ENCODE measurements around the gene ABCC8. TPM values are rescaled to one million over a fixed set of nuclear protein-coding genes. Genes with fewer than 3 reads are reported as not detected.

The ABCC8 gene
- total RNA-seq, 2 donors from 2014 or later = 0.55 TPM; not detected in 1

DNA sequence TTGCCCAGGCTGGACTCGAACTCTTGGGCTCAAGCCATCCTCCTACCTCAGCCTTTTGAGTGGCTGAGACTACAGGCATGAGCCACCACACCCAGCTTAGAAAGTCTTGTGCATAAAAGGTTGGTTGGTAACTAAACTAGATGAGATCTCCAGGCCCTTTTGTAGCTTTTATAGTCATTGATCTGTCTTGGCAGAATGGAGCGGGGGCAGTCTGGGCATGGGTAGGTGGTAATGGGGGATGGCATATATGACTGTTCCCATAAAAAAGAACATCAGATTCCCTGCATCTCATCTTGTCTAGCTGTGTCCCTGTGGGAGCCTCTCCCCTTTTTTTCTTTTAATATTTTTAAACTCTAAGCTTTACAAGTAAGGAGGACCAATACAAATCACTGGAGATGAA is 30.2 kb downstream of the ABCC8 start:
- no peak for DNase-seq
- Histone ChIP-seq H3K27me3 (ENCODE audit: control insufficient read depth, insufficient read depth, low read length, poor library complexity, severe bottlenecking) (no peaks in the 10 kb centered on the region), H3K4me1 (ENCODE audit: control insufficient read depth, insufficient read depth, low read length) (no peaks in the 10 kb centered on the region), H3K4me3 (ENCODE audit: low read length) (no peak overlapping the region), H3K9ac (ENCODE audit: extremely low read depth, low read length, poor library complexity, severe bottlenecking) (no peak overlapping the region), H3K36me3 (ENCODE audit: control insufficient read depth, insufficient read depth, low read length) (no peaks in the 10 kb centered on the region), H3K9me3 (ENCODE audit: control insufficient read depth, low read length) (peaks cover under 1% of the 10 kb centered on the region), H3K27ac (ENCODE audit: low read depth, low read length) (no peak overlapping the region)
- Mint-ChIP-seq H3K27ac (no peak overlapping the region), H3K27me3 (ENCODE audit: insufficient read depth) (peaks cover 44% of the 10 kb centered on the region), H3K4me3 (no peak overlapping the region), H3K9me3 (no peaks in the 10 kb centered on the region), H3K36me3 (ENCODE audit: low read depth) (no peaks in the 10 kb centered on the region), H3K4me1 (no peaks in the 10 kb centered on the region)
- 79% methylated on average over 1 of the region's 2 CpGs; no CpG with 5 or more reads in 1 of the 2 experiments for WGBS, 2 experiments (ENCODE audit: insufficient coverage in 1 of 2, insufficient read length in 1 of 2)
- TF ChIP-seq, protein P1, sequence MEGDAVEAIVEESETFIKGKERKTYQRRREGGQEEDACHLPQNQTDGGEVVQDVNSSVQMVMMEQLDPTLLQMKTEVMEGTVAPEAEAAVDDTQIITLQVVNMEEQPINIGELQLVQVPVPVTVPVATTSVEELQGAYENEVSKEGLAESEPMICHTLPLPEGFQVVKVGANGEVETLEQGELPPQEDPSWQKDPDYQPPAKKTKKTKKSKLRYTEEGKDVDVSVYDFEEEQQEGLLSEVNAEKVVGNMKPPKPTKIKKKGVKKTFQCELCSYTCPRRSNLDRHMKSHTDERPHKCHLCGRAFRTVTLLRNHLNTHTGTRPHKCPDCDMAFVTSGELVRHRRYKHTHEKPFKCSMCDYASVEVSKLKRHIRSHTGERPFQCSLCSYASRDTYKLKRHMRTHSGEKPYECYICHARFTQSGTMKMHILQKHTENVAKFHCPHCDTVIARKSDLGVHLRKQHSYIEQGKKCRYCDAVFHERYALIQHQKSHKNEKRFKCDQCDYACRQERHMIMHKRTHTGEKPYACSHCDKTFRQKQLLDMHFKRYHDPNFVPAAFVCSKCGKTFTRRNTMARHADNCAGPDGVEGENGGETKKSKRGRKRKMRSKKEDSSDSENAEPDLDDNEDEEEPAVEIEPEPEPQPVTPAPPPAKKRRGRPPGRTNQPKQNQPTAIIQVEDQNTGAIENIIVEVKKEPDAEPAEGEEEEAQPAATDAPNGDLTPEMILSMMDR (conservative IDR thresholded peaks at IDR 0.05) = no peak

DNA sequence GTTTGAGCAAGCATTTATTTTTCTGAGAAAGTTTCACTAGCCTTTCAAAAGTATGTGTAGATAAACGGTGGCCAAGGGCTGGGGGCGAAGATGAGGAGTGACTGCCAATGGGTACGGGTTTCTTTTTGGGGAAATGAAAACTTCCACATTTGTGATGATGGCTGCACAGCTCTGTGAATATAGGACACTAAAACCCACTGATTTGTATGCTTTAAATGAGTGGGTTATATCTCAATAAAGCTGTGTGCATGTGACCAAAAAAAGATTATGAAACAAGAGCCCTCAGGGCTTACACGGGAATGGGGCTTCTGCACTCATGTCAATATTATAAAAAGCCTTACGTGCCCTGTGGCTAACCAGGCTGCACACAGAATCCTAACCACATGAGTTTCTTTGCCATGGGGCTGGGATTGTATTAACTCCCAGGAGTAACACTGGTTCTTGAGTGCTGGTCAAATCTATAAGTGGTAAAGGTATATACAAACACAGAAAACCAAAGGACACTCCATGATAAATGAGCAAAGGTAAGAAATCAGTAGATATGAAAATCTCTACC is 31.3 kb downstream of the ABCC8 start:
- Mint-ChIP-seq H3K9me3 (peaks cover 2% of the 10 kb centered on the region), H3K4me1 (peaks cover under 1% of the 10 kb centered on the region), H3K4me3 (no peak overlapping the region), H3K27ac (no peak overlapping the region), H3K27me3 (ENCODE audit: insufficient read depth) (peaks cover 52% of the 10 kb centered on the region), H3K36me3 (ENCODE audit: low read depth) (peaks cover 3% of the 10 kb centered on the region)
- Histone ChIP-seq H3K27ac (ENCODE audit: low read depth, low read length) (no peak overlapping the region), H3K4me3 (ENCODE audit: low read length) (no peak overlapping the region), H3K9me3 (ENCODE audit: control insufficient read depth, low read length) (peaks cover 7% of the 10 kb centered on the region), H3K4me1 (ENCODE audit: control insufficient read depth, insufficient read depth, low read length) (no peaks in the 10 kb centered on the region), H3K36me3 (ENCODE audit: control insufficient read depth, insufficient read depth, low read length) (no peaks in the 10 kb centered on the region), H3K9ac (ENCODE audit: extremely low read depth, low read length, poor library complexity, severe bottlenecking) (no peak overlapping the region), H3K27me3 (ENCODE audit: control insufficient read depth, insufficient read depth, low read length, poor library complexity, severe bottlenecking) (peaks cover 6% of the 10 kb centered on the region)
- 88 to 93% methylated on average over 5 of the region's 5 CpGs for WGBS, 2 experiments (ENCODE audit: insufficient coverage in 1 of 2, insufficient read length in 1 of 2)
- TF ChIP-seq, protein P1 (conservative IDR thresholded peaks at IDR 0.05) = no peak
- no peak for DNase-seq

DNA sequence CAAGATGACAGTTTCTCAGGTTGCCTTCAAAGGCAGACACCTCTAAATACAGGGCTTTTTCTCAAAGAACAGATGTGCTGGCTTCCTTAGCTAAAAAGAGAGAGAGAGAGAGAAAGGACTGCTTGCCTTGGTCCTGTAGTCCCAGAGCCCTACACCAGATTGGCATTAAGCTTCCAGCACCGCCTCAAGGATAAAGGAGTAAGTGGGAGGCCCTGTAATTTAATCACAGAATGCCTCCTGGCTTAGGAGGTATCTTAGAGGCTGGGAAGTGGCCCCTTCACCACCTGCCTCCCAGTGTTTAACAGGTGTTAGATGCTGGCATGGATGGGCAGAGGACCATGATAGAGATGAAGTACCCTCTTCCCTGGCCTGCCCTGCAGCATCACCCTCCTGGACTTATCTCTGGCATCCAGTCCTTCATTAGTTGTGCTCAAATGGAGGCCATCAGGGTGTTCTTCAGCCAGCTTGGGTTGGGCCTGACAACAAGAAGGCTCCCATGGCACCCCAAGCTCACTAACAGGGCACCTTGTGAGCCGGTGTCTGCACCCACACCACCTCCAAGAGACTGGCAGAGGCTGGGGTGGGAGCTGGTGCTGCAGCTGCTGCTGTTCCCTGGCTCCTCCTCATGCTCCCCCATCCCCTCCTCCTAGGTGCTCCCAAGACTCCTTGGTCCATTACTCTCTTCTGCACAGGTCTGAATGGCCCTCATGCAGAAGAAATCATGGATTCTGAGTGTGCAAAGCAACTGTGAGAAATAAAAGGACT is 32.5 kb downstream of the ABCC8 start:
- Histone ChIP-seq H3K4me3 (ENCODE audit: low read length) (no peak overlapping the region), H3K36me3 (ENCODE audit: control insufficient read depth, insufficient read depth, low read length) (no peaks in the 10 kb centered on the region), H3K9me3 (ENCODE audit: control insufficient read depth, low read length) (peaks cover 7% of the 10 kb centered on the region), H3K27me3 (ENCODE audit: control insufficient read depth, insufficient read depth, low read length, poor library complexity, severe bottlenecking) (peaks cover 13% of the 10 kb centered on the region), H3K27ac (ENCODE audit: low read depth, low read length) (no peak overlapping the region), H3K9ac (ENCODE audit: extremely low read depth, low read length, poor library complexity, severe bottlenecking) (no peak overlapping the region), H3K4me1 (ENCODE audit: control insufficient read depth, insufficient read depth, low read length) (peaks cover 7% of the 10 kb centered on the region)
- H3K27me3 Mint-ChIP-seq (ENCODE audit: insufficient read depth) = peaks cover 61% of the 10 kb centered on the region
- peaks cover 3% of the 10 kb centered on the region for H3K36me3 Mint-ChIP-seq (ENCODE audit: low read depth)
- 91% methylated on average over 2 of the region's 2 CpGs; no CpG with 5 or more reads in 1 of the 2 experiments for WGBS, 2 experiments (ENCODE audit: insufficient coverage in 1 of 2, insufficient read length in 1 of 2)
- H3K27ac Mint-ChIP-seq = no peak overlapping the region
- H3K9me3 Mint-ChIP-seq = peaks cover 2% of the 10 kb centered on the region
- peaks cover 12% of the 10 kb centered on the region for H3K4me1 Mint-ChIP-seq
- DNase-seq = no peak
- TF ChIP-seq, protein P1 (conservative IDR thresholded peaks at IDR 0.05) = no peak
- no peak overlapping the region for H3K4me3 Mint-ChIP-seq
